Measurements from ENCODE around the gene RSRC2. TPM values are rescaled to one million over a fixed set of nuclear protein-coding genes. Genes with fewer than 3 reads are reported as not detected.

The RSRC2 gene
- total and polyA plus RNA-seq, 2 experiments from 2014 or later, result 41.5 to 51.7 TPM

- H3K27me3 ChIP-seq (replicated peaks; ENCODE audit: insufficient read depth), result no peaks in the 10 kb centered on the region
- no peak overlapping the region for H3K27ac ChIP-seq
- in situ Hi-C loops (cut with MboI), result no loop called here
- TF ChIP-seq EZH2 (IDR thresholded peaks at IDR 0.05; ENCODE audit: insufficient read depth, poor library complexity, severe bottlenecking) (no peak), EZH2phosphoT487 (IDR thresholded peaks at IDR 0.05; ENCODE audit: insufficient read depth, low read depth) (no peak)
- no peak overlapping the region for H3K9ac ChIP-seq
- no peak overlapping the region for H3K4me2 ChIP-seq (ENCODE audit: unreplicated experiment)
- H3K79me2 ChIP-seq (ENCODE audit: insufficient read depth), result peaks cover 80% of the 10 kb centered on the region
- peaks cover 7% of the 10 kb centered on the region; the same call in 1 of the 2 replicates for H3K36me3 ChIP-seq (ENCODE audit: low read depth)
- no peaks in the 10 kb centered on the region for H3K9me3 ChIP-seq (ENCODE audit: low read depth)
- H3F3A ChIP-seq (ENCODE audit: insufficient read depth), result peaks cover 22% of the 10 kb centered on the region
- H2AFZ ChIP-seq, result no peak overlapping the region
- no peaks in the 10 kb centered on the region for H3K9me2 ChIP-seq (ENCODE audit: insufficient read depth)
- H3K4me3 ChIP-seq, result no peak overlapping the region
- WGBS, 2 experiments (ENCODE audit: low coverage in 1 of 2, low lambda C conversion rate in 2 of 2, missing lambda C conversion rate in 2 of 2), result 94 to 99% methylated on average over 6 of the region's 6 CpGs
- DNase-seq, result no peak
- H3K4me1 ChIP-seq (ENCODE audit: insufficient read depth), result peaks cover 15% of the 10 kb centered on the region; the same call in 1 of the 2 replicates
- peaks cover 7% of the 10 kb centered on the region for H4K20me1 ChIP-seq (ENCODE audit: insufficient read depth)
Measured at GRCh38 chr12:122528992-122529391, 2.3 kb upstream of the RSRC2 start.

- H3K4me3 ChIP-seq, result peak overlapping the region; percentile 81
- DNase-seq, result no peak
- peak overlapping the region; percentile 86 for H3K4me2 ChIP-seq (ENCODE audit: unreplicated experiment)
- peaks cover 11% of the 10 kb centered on the region for H4K20me1 ChIP-seq (ENCODE audit: insufficient read depth)
- TF ChIP-seq EZH2 (IDR thresholded peaks at IDR 0.05; ENCODE audit: insufficient read depth, poor library complexity, severe bottlenecking) (no peak), EZH2phosphoT487 (IDR thresholded peaks at IDR 0.05; ENCODE audit: insufficient read depth, low read depth) (no peak)
- H3K4me1 ChIP-seq (ENCODE audit: insufficient read depth), result peaks cover 18% of the 10 kb centered on the region
- in situ Hi-C loops (cut with MboI), result no loop called here
- peak overlapping the region; percentile 91 for H2AFZ ChIP-seq
- H3K79me2 ChIP-seq (ENCODE audit: insufficient read depth), result peaks cover 83% of the 10 kb centered on the region
- H3K9ac ChIP-seq, result peak overlapping the region; percentile 80; the same call in 1 of the 2 replicates
- H3K36me3 ChIP-seq (ENCODE audit: low read depth), result peaks cover 7% of the 10 kb centered on the region; the same call in 1 of the 2 replicates
- peaks cover 26% of the 10 kb centered on the region for H3F3A ChIP-seq (ENCODE audit: insufficient read depth)
- no peak overlapping the region for H3K27ac ChIP-seq
- H3K27me3 ChIP-seq (replicated peaks; ENCODE audit: insufficient read depth), result no peaks in the 10 kb centered on the region
- H3K9me2 ChIP-seq (ENCODE audit: insufficient read depth), result no peaks in the 10 kb centered on the region
- WGBS, 2 experiments (ENCODE audit: low coverage in 1 of 2, low lambda C conversion rate in 2 of 2, missing lambda C conversion rate in 2 of 2), result 90 to 91% methylated on average over 7 of the region's 7 CpGs
- H3K9me3 ChIP-seq (ENCODE audit: low read depth), result no peaks in the 10 kb centered on the region
Measured at GRCh38 chr12:122528582-122528981, 1.8 kb upstream of the RSRC2 start.

- Histone ChIP-seq H3K27ac (peak overlapping the region; percentile 56), H3K79me2 (ENCODE audit: insufficient read depth) (peaks cover 84% of the 10 kb centered on the region), H3K4me2 (ENCODE audit: unreplicated experiment) (peak overlapping the region; percentile 86), H3K9me3 (ENCODE audit: low read depth) (no peaks in the 10 kb centered on the region), H3K36me3 (ENCODE audit: low read depth) (peaks cover 7% of the 10 kb centered on the region; the same call in 1 of the 2 replicates), H3K4me3 (peak overlapping the region; percentile 81), H3K9me2 (ENCODE audit: insufficient read depth) (no peaks in the 10 kb centered on the region), H3K4me1 (ENCODE audit: insufficient read depth) (peaks cover 29% of the 10 kb centered on the region), H4K20me1 (ENCODE audit: insufficient read depth) (peaks cover 13% of the 10 kb centered on the region), H3K9ac (peak overlapping the region; percentile 80), H2AFZ (peak overlapping the region; percentile 91), H3F3A (ENCODE audit: insufficient read depth) (peaks cover 27% of the 10 kb centered on the region), H3K27me3 (replicated peaks; ENCODE audit: insufficient read depth) (no peaks in the 10 kb centered on the region)
- WGBS, 2 experiments (ENCODE audit: low coverage in 1 of 2, low lambda C conversion rate in 2 of 2, missing lambda C conversion rate in 2 of 2), result 1% methylated on average over 21 of the region's 21 CpGs
- TF ChIP-seq EZH2phosphoT487 (IDR thresholded peaks at IDR 0.05; ENCODE audit: insufficient read depth, low read depth), result no peak
- TF ChIP-seq EZH2 (IDR thresholded peaks at IDR 0.05; ENCODE audit: insufficient read depth, poor library complexity, severe bottlenecking), result no peak
- in situ Hi-C loops (cut with MboI), result no loop called here
- peak; percentile 56 for DNase-seq
Measured at GRCh38 chr12:122527478-122527944, 775 bp upstream of the RSRC2 start.

GRCh38 chr12:122523846-122524718, 2.7 kb downstream of the RSRC2 start:
- H3K4me3 ChIP-seq, result peak overlapping the region; percentile 93
- H3K9me2 ChIP-seq (ENCODE audit: insufficient read depth), result no peaks in the 10 kb centered on the region
- peak overlapping the region; percentile 99 for H3K9ac ChIP-seq
- no peak overlapping the region for H2AFZ ChIP-seq
- H4K20me1 ChIP-seq (ENCODE audit: insufficient read depth), result peaks cover 20% of the 10 kb centered on the region
- in situ Hi-C loops (cut with MboI), result no loop called here
- peak overlapping the region; percentile 90 for H3K4me2 ChIP-seq (ENCODE audit: unreplicated experiment)
- peaks cover 46% of the 10 kb centered on the region for H3K4me1 ChIP-seq (ENCODE audit: insufficient read depth)
- H3K9me3 ChIP-seq (ENCODE audit: low read depth), result no peaks in the 10 kb centered on the region
- H3K27me3 ChIP-seq (replicated peaks; ENCODE audit: insufficient read depth), result no peaks in the 10 kb centered on the region
- peaks cover 56% of the 10 kb centered on the region for H3F3A ChIP-seq (ENCODE audit: insufficient read depth)
- peaks cover 37% of the 10 kb centered on the region for H3K36me3 ChIP-seq (ENCODE audit: low read depth)
- TF ChIP-seq EZH2phosphoT487 (IDR thresholded peaks at IDR 0.05; ENCODE audit: insufficient read depth, low read depth), result no peak
- TF ChIP-seq EZH2 (IDR thresholded peaks at IDR 0.05; ENCODE audit: insufficient read depth, poor library complexity, severe bottlenecking), result no peak
- peaks cover 89% of the 10 kb centered on the region for H3K79me2 ChIP-seq (ENCODE audit: insufficient read depth)
- peak; percentile 37 for DNase-seq
- H3K27ac ChIP-seq, result peak overlapping the region; percentile 99
- WGBS, 2 experiments (ENCODE audit: low coverage in 1 of 2, low lambda C conversion rate in 2 of 2, missing lambda C conversion rate in 2 of 2), result 4 to 6% methylated on average over 8 of the region's 8 CpGs

Data from GM23248 (cell line).